ENCODE results near the gene AURKA. TPM values are rescaled to one million over a fixed set of nuclear protein-coding genes. Genes with fewer than 3 reads are reported as not detected.

Gene AURKA
- total RNA-seq, 1 experiment from 2014 or later = 115 TPM

- Histone ChIP-seq H3K4me1 (ENCODE audit: control insufficient read depth, insufficient read depth, low read length) (no peaks in the 10 kb centered on the region), H3K36me3 (ENCODE audit: control insufficient read depth, insufficient read depth, low read length) (peaks cover 22% of the 10 kb centered on the region), H3K4me3 (ENCODE audit: low read depth in 2 of 2, low read length in 2 of 2) (no peak overlapping the region), H3K27me3 (ENCODE audit: control insufficient read depth, insufficient read depth, low read length) (no peaks in the 10 kb centered on the region), H3K9me3 (ENCODE audit: control insufficient read depth, insufficient read depth, low read depth, low read length) (no peaks in the 10 kb centered on the region), H3K27ac (ENCODE audit: low read length) (no peak overlapping the region)
- no peak for DNase-seq (ENCODE audit: low read depth, low spot score)
- TF ChIP-seq REST (IDR thresholded peaks at IDR 0.05; ENCODE audit: insufficient read depth in 1 of 2, low read depth in 2 of 2, low read length in 1 of 2) = no peak
- TF ChIP-seq CTCF (IDR thresholded peaks at IDR 0.05) = no peak
- TF ChIP-seq SIN3A (IDR thresholded peaks at IDR 0.05; ENCODE audit: borderline replicate concordance, insufficient read depth, low read depth, low read length) = no peak
- no peak for TF ChIP-seq TCF7L2 (IDR thresholded peaks at IDR 0.05; ENCODE audit: low read depth, low read length)
- TF ChIP-seq POLR2AphosphoS5 (IDR thresholded peaks at IDR 0.05; ENCODE audit: low read depth, low read length) = peak; percentile 57
- no TSS peak for BruUV-seq (replicated peaks)
- ChIA-PET CTCF (no interaction called here), POLR2A (no interaction called here)
- no peak for ATAC-seq
- in situ Hi-C loops (cut with HindIII; ENCODE audit: low pct_unique_long_range_greater_than_20kb, low sequenced_read_pairs) (no loop called here), intact Hi-C loops (cut with micrococcal nuclease; ENCODE audit: unreplicated experiment) (no loop called here)
These were observed 23.5 kb downstream of the AURKA start for GRCh38 chr20:56368351-56369134.

GRCh38 chr20:56363491-56363890, 28.5 kb downstream of the AURKA start:
- Histone ChIP-seq H3K9me3 (ENCODE audit: control insufficient read depth, insufficient read depth, low read depth, low read length) (no peaks in the 10 kb centered on the region), H3K4me3 (ENCODE audit: low read depth in 2 of 2, low read length in 2 of 2) (no peak overlapping the region), H3K4me1 (ENCODE audit: control insufficient read depth, insufficient read depth, low read length) (peaks cover 3% of the 10 kb centered on the region), H3K27me3 (ENCODE audit: control insufficient read depth, insufficient read depth, low read length) (no peaks in the 10 kb centered on the region), H3K27ac (ENCODE audit: low read length) (no peak overlapping the region), H3K36me3 (ENCODE audit: control insufficient read depth, insufficient read depth, low read length) (no peaks in the 10 kb centered on the region)
- TF ChIP-seq CTCF (IDR thresholded peaks at IDR 0.05) (no peak), REST (IDR thresholded peaks at IDR 0.05; ENCODE audit: insufficient read depth in 1 of 2, low read depth in 2 of 2, low read length in 1 of 2) (no peak), POLR2AphosphoS5 (IDR thresholded peaks at IDR 0.05; ENCODE audit: low read depth, low read length) (no peak), TCF7L2 (IDR thresholded peaks at IDR 0.05; ENCODE audit: low read depth, low read length) (no peak), SIN3A (IDR thresholded peaks at IDR 0.05; ENCODE audit: borderline replicate concordance, insufficient read depth, low read depth, low read length) (no peak)
- ATAC-seq (no peak), DNase-seq (ENCODE audit: low read depth, low spot score) (no peak)
- intact Hi-C loops (cut with micrococcal nuclease; ENCODE audit: unreplicated experiment) = no loop called here
- ChIA-PET POLR2A (no interaction called here), CTCF (no interaction called here)
- in situ Hi-C loops (cut with HindIII; ENCODE audit: low pct_unique_long_range_greater_than_20kb, low sequenced_read_pairs) = no loop called here
- no TSS peak for BruUV-seq (replicated peaks)

Measured in Panc1 (cell line).